ENCODE measurements around the gene KIAA1191.

KIAA1191 gene

DNA sequence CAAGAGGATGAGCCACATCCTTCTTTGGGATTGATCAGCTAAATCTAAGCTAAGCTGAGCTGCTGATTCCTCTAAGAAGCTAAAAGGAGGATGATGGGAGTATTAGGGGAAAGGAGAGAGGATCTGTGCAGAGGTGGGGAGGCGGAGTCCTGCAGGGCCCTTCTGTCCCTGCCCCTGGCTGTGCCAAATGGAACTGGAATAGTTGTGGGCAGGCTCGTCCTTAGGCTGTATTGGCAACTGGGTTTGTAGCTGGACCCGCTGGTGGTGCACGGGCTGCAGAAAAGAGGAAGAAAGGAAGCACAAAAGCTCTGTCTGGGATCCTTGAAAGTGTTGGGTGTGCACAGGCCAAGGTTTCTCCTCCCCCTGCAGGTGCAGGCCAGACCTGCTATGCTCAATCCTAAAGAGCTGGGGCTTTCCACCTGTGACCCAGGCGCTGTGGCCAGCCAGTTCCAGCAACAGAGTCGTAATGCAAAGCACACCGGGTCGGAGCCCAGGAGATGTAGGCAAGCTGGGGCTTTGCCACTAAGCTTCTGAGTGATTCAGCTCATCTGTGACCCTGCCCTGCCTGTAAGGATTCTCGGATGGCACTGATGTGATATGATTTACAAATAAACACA, 45.0 kb upstream of the KIAA1191 start:
- no peak for TF ChIP-seq CTCF (conservative IDR thresholded peaks at IDR 0.05; ENCODE audit: control insufficient read depth, insufficient read depth, low read depth, low read length)
- no peak overlapping the region for H3K4me3 ChIP-seq (ENCODE audit: control insufficient read depth, low read depth, low read length)
- no peak for DNase-seq (ENCODE audit: low read depth)

DNA sequence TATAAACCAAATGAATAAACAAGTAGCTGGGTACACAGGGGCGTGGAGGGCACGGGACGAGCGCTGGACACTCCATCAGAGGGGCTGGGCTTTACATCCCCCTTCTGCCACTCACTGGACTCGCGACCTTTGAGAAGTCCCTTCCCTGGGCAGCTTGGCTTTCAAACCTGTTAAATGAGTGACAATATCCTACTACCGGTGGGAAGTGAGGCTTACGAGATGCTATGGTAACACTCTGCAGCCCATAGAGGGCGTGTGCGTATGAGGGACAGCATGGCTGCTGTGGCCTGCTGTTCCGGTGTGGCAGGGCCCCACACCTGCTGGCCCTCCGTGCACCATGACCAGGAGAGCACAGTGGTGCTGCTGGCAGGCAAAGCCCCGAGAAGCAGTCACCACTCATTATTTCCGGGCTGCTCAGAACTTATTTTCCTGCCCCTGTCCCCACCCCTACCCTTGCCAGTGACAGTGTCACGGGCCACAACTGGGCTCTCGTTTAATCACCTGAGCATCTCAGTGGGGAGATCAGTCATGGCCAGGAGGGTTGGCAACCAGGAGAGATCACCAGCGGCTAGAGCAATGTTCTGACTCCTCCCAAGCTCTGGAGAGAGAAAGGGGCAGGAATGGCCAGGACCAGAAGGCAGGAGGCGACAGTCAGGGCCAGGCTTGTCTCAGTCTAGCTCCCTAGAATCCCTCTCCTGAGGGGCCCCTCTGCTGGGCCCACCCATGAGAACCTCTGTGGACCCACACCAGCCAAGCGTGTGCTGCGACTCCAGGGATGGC, 44.3 kb upstream of the KIAA1191 start:
- TF ChIP-seq CTCF (conservative IDR thresholded peaks at IDR 0.05; ENCODE audit: control insufficient read depth, insufficient read depth, low read depth, low read length): no peak
- no peak for DNase-seq (ENCODE audit: low read depth)
- no peak overlapping the region for H3K4me3 ChIP-seq (ENCODE audit: control insufficient read depth, low read depth, low read length)

GRCh38 chr5:176401281-176402205, 40.0 kb upstream of the KIAA1191 start:
- H3K4me3 ChIP-seq (ENCODE audit: control insufficient read depth, low read depth, low read length): no peak overlapping the region
- no peak for TF ChIP-seq CTCF (conservative IDR thresholded peaks at IDR 0.05; ENCODE audit: control insufficient read depth, insufficient read depth, low read depth, low read length)
- DNase-seq (ENCODE audit: low read depth): no peak

DNA sequence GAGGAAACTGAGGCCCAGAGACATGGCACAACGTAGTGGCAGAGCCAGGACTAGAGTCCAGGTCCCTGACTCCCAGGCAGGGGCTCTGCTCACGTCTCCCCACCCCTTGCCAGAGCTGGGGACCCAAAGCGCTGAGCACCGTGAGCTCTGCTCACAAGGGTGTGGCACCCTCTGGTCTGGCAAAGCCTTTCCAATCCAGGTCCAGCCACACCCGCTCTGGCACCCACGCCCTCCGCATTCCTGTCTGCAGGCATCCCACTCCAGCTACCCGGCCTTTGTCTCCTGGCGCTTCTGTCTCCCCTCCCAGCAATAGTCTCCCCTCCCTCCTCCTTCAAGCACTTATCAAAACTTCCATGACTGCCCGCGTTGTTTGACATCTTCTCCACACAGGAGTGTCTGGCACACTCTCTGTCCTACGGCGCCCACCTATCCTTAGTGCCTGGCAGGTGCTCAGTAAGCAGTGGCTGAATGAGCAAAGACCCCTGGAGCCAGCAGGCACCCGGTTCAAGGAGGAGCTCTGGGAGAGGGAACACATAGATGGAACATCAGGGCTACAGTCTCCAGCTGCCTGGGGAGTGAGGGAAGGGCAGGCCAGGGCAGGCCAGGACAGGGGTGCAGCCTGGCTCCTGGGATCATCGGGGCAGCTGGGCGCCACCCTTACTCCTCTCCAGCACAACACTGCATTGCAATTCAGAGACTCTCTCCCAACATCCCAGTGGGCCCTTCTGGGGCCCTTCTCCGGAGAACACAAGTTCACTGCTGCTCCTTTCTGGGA, 39.0 kb upstream of the KIAA1191 start:
- no peak for TF ChIP-seq CTCF (conservative IDR thresholded peaks at IDR 0.05; ENCODE audit: control insufficient read depth, insufficient read depth, low read depth, low read length)
- no peak overlapping the region for H3K4me3 ChIP-seq (ENCODE audit: control insufficient read depth, low read depth, low read length)
- no peak for DNase-seq (ENCODE audit: low read depth)

DNA sequence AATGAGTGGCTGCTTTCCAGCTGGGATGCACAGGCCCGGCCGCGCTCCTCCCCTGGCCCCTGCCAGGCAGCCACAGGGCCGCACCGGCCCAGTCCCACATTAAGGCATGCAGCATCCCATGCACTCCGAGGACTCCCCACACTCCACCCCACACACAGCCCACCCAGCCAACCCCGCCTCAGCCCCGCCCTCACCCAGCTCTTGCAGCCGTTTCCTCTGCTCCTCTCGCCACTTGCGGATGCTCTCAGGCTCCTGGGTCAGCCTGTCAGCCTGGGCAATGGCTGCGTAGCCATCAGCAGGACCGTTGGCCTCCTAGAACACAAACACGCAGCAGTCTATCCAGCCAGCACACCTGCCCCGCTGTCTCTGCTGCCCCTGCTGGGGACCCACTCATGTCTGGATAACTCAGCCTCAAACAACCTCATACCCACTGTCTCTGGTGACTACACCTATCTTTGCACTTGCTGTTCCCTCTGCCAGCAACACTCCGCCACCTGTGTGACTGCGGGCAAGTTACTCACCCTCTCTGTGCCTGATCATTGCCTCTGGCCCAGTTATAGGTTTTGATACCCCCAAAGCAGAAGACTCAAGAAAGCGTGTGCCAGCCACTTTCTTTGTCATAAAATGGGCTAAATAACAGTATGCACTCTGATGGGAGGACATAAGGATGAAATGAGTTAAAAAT, 36.3 kb upstream of the KIAA1191 start:
- DNase-seq (ENCODE audit: low read depth): no peak
- no peak for TF ChIP-seq CTCF (conservative IDR thresholded peaks at IDR 0.05; ENCODE audit: control insufficient read depth, insufficient read depth, low read depth, low read length)
- H3K4me3 ChIP-seq (ENCODE audit: control insufficient read depth, low read depth, low read length): no peak overlapping the region
